ENCODE results near the gene MPST. TPM values are rescaled to one million over a fixed set of nuclear protein-coding genes. Genes with fewer than 3 reads are reported as not detected.

Gene MPST
- total RNA-seq, 1 donor from 2014 or later: 19.5 TPM

DNA sequence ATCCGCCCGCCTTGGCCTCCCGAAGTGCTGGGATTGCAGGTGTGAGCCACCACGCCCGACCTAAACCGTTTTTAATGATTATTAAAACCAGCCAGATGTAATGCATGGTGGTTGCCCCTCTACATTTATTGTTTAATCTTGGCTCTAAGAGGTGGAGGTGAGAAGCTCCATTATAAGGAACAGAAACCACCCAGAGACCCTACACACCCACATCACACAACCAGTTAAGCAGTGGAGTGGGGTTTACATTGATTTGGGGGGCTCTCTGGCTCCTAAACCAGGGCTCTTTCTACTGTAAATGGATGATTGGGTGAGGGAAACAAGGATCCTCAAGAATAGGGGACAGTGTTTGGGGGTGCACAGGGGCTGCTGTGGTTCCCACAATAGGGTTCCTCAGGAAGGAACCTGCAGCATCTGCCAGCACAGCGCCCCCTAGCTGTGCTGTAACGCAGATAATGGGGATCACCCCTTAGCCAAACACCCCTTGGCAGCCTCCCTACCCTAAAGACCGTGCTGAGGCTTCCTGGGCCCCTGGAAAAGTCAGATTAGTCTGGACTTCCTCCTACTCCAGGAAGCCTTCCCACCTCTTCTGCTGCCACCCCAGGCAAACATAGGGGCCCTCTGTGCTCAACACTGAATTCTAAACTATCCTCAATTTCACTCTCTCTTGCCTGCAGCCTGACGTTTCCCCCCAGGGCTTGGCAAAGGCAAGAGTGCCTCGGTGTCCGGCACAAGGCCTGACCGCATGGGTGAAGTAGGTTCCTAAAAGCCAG lies 2.4 kb downstream of the MPST start:
- intact Hi-C loops (cut with micrococcal nuclease): loop anchor here (2.0 to 5.0 kb wide), 2 partner anchors 165 to 245 kb away; partner anchors contain the start of gene IFT27

DNA sequence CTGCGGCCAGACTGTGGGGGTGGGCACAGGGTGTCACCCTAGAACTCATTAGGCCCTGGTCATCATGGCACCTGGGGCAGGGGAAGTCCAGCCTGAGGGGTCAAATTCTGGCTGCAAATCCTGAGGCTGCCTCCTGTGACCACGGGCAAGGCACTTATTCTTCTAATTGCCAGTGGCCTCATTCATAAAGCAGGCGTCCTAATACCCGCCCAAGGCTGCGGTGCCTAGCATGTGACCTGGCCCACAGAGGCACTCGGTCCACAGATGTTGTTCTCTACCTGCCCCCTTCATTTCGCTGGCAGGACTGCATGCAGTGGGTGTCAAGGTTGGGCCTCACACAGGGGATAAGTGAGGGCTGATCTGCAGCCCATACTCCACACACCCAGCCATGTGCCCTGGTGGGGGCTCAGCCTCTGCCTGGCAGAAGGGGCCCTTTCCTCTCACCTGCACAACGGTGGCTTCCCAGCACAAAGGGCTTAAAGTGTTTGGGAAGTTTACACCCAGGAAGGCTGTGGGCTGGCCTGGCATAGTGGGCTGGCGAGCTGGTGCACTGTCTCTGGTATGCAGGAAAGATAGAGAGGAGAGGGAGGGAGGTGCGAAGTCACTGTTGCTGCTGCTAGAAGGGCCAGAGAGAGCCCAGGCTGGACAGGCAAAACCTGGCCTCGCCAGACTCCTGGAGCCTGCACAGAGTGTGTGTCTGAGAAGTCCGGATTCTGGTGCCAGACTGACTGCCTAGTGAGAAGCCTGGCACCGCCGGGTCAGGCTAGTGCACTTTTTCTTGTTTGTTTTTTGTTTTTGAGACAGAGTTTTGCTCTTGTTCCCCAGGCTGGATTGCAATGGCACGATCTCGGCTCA lies 3.2 kb downstream of the MPST start:
- intact Hi-C loops (cut with micrococcal nuclease): loop anchor here (5.0 kb wide), 1 partner anchor 165 kb away; no protein-coding TSS in a partner anchor

DNA sequence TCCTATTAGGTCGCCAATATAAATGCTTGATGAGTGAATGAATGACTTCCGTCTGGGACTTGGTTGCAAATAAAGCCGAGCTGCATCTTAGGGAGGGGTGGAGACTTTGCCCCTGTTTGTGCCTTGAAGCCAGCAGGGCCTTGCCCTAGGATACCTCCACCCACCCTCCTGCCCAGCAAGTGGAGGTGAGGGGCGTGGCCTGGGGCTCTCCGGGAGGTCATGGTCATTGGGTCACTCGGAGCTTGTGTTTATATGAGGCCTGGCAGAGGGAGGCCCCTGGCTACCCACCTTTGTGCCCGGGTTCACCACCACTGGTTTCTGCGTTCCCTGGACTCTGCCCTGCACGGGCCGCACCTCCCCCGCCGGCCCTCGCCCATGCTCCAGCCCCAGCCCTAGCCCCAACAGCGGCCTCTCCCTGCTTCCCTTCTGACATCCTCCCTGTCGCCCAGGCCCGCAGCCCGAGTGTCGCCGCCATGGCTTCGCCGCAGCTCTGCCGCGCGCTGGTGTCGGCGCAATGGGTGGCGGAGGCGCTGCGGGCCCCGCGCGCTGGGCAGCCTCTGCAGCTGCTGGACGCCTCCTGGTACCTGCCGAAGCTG lies 4.3 kb downstream of the MPST start:
- intact Hi-C loops (cut with micrococcal nuclease): loop anchor here (5.0 kb wide), 1 partner anchor 167 kb away; no protein-coding TSS in a partner anchor

- intact Hi-C loops (cut with micrococcal nuclease): loop anchor here (5.0 kb wide), 1 partner anchor 167 kb away; no protein-coding TSS in a partner anchor
These were observed 5.0 kb downstream of the MPST start for GRCh38 chr22:37024339-37025157.

DNA sequence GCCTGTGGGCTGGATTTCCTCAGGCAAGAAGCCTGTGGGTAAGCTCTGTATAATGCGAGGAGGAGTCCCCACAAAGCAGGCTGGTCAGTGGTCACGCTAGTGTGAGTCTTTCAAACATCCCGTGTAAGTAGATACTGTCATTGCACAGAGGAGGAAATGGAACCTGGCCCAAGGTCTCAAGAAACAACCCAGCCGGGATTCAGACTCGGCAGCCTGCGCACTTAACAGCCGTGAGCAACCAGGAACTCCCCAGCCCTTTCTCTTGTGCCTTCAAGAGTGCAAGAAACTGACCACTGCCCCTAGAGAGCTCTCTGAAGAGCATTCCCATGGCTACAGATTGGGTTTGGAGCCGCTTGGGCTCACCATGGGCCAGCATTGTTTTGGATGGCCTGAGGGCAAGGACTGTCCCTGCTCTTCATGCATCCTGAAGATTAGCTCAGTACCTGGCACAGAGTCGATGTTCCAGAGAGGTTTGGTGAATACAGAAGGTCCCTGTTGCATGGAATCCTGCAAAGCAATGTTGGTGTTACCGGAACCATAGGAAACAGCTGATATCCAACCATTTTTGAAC lies 6.0 kb downstream of the MPST start:
- intact Hi-C loops (cut with micrococcal nuclease): no loop called here

DNA sequence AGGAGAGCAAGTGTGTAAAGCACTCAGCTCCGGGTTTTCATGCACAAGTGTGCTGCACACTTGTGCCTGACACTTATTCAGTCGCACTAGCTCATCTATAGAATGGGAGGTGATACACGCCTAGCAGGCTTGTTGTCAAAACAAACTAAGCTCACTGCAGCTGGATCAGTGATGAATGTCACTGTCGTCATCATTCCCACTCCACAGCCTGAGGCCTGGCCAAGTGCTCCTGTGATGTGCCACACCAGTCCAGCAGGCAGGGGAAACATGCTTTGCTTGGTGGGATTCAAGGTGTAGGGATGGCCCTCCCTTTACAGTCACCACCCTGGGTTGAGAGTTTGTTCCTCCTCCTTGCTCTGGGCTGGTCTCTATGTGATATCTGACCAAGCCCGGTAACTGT lies 6.8 kb downstream of the MPST start:
- intact Hi-C loops (cut with micrococcal nuclease): no loop called here

DNA sequence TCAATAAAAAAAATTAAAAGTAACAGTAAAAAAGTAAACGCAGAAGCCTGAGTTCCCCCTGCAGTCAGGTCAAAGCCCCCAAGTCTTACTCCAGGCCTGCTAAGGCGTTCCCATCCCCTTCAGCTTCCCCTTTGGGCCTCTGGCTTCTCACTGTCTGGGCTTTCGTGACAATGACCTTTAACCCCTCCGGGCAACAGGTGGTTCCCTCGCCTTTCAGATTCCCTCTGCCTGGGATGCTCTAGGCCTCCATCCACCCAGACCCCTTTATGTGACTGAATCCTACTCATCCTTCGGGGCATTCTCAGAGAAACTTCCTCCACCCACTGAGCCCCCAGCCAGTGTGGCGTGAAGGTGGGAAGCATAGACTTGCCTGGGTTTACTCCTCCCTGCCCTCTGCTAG lies 8.0 kb downstream of the MPST start:
- intact Hi-C loops (cut with micrococcal nuclease): no loop called here

DNA sequence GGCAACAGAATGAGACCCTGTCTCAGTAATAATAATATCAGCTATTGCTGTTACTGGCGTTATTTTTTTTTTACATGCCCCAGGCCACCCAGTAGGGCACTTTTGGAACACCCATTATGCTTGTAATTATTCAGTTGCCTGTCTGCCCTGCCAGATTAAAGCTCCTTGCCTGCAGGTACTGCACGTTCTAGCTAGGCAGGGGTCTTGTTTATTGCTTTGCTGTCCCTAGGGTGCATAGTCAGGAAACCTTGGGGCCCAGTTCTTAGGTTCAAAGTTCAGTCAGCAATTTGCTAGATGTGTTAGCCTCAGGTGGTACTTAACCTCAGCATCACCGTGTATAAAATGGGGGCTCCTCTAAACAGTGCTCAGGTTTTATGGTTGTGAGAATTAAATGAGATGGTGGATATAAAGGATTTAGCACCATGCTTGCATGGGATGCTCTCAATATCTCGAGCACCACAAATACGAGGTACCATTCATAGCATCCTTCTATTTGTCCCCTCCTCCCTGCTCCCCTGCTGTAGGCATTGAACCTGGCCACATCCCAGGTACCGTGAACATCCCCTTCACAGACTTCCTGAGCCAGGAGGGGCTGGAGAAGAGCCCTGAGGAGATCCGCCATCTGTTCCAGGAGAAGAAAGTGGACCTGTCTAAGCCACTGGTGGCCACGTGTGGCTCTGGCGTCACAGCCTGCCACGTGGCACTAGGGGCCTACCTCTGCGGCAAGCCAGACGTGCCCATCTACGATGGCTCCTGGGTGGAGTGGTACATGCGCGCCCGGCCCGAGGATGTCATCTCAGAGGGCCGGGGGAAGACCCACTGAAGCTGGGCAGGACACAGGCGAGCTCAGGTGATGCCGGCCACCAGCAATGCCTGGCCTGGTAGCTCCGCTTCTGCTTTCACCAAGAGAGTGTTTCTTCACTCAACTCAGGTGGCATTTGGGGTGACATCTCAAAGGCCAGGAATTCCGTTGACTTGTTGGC lies 9.4 kb downstream of the MPST start:
- intact Hi-C loops (cut with micrococcal nuclease): no loop called here

GRCh38 chr22:37030560-37031281 lies 11.2 kb downstream of the MPST start:
- intact Hi-C loops (cut with micrococcal nuclease): no loop called here

DNA sequence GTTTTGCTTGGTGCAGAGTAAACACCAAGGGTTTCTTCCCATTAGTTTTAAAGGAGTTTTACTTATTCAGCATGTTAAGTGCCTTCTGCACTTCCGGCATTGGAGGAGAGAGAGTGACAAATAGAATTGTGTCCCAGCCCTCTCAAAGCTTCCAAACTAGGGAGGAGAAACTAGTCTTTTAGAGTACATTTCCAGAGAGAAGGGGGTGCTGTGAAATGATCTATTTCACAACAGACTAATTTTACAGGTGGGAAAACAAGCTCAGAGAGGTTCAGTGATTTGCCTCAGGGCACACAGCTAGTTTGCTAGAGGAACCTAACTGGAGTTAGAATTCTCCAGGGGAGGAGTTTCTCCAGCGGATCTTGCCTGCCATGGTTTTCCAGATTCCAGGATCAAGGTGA lies 12.6 kb downstream of the MPST start:
- intact Hi-C loops (cut with micrococcal nuclease): no loop called here

DNA sequence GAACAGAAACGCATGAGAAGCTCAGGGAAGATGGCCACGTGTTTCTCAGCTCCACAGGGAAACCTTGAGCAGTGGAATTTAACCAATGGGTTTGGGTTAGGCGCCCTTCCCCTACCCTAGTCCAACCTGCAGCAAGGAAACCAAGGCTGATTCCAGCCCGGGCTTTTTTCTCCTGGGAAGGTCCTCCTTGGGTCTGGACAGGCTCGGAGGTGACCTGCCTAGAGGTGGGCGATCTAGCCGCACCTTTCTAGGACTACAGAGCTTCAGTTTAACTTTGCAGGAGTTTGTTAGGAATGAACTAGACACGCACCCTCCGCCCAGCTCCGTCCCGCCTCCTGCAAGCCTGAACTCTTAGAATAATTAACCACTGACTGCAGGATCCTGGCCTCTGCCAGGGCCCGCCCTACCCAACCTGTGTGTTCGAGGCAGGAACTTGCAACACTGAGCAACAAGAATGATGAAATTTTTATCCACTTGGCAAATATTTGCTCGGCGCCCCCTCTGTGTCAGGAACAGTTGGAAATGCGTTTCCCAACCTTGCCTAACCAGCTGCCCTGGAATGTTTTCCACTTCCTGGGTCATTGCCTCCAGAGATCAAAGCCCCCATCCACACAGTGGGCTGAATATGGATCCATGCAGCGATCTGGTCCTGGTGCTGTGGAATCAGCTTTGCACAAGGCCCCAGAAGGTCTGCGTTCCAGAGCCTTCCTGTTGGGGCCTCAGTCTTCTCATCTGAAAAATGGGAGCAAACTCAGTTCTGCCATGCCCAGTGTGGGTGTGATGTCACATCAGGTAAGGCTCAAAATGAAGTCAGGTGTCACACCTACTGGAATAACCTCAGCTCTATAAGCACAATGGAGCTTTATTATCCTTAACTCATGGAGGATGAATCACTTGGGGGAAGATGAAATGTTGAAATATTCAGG lies 13.3 kb downstream of the MPST start:
- intact Hi-C loops (cut with micrococcal nuclease): no loop called here

- intact Hi-C loops (cut with micrococcal nuclease): no loop called here
These were observed 14.3 kb downstream of the MPST start for GRCh38 chr22:37033605-37034430.

DNA sequence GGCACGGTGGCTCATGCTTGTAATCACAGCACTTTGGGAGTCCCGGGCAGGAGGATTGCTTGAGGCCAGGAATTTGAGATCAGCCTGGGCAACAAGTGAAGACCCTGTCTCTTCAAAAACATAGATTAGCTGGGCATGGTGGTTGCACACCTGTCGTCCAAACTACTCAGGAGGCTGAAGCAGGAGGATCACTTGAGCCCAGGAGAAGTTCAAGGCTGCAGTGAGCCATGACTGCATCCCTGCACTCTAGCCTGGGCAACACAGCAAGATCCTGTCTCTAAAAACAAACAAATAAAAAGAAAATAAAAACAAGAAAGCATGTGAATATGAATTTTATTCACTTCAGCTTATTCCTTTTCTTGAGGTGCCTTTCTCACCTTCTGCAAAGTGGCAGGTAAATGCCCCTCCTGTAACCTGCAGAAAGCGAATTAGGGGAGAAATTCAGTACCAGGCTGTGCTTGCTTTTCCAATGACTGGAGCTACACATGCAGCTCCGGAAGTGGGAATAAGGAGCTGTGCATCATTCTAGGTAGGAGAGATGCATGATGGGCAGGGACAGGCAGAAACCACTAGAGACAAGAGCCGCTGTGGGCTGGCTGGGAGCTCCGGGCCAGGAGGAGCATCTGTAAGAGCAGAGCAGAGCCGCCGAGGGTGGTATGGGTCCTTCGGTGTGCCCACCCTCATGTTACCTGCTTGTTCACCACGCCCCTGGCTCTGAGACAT lies 17.3 kb downstream of the MPST start:
- intact Hi-C loops (cut with micrococcal nuclease): no loop called here

GRCh38 chr22:37037669-37038068 lies 18.1 kb downstream of the MPST start:
- intact Hi-C loops (cut with micrococcal nuclease): no loop called here

- intact Hi-C loops (cut with micrococcal nuclease): no loop called here
These were observed 19.9 kb downstream of the MPST start for GRCh38 chr22:37039466-37039865.

DNA sequence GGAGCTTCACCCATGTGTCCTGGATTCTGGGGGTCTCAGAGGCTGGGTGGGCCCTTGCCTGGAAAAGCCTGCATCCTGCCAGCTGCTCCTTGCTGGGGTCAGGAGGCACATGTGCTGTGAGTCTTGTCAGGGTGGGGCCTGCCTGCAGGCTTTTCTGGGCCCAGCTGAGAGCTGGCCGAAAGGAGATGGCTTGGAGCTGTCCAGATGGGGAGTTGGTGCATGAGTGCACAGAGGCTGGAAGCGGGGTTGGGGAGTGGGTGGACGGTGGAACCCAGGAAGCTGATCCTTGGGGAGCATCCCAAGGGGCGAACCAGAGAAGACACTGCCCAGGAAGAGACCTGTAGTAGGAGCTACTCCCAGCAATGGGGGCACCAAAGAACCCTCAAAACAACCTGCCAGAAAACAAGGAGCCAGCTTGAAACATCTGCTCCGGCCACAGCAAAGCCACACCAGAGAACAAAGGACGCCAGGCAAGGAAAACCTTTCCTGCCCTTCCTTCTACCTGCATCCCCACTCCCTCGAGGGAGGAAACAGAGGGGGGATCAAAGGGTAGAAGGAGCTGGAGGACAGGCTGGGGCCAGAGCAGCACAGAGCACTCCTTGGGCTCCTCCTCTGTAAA lies 23.8 kb downstream of the MPST start:
- intact Hi-C loops (cut with micrococcal nuclease): no loop called here

All from T-helper 1 cell treated with Interleukin-12 subunit alpha and Interleukin-12 subunit beta and Interleukin-4 antibody, amounts not matched to agents 30 ng/mL and 1 ng/mL, for 36 hours (primary cell).